GM06990 (cell line): Measurements from ENCODE around the gene TRAPPC6A.

Experiments used
- DNase-seq: peaks from one replicate; pipeline ENCODE4 v3.0.0-alpha.2; 2011; ENCODE audit not compliant: insufficient read length; ENCODE audit errors: extremely low read depth
- H3K27me3 ChIP-seq: replicated peaks from 2 replicates; pipeline ENCODE4 v1.6.0; 2011; ENCODE audit warnings: low read length; ENCODE audit not compliant: control insufficient read depth, insufficient read depth
- H3K36me3 ChIP-seq: 2 replicates; pipeline ENCODE4 v1.5.1; 2011; ENCODE audit warnings: low read length; ENCODE audit not compliant: control insufficient read depth, insufficient read depth
- H3K4me3 ChIP-seq: replicated peaks from 2 replicates; pipeline ENCODE4 v1.5.1; 2011; ENCODE audit warnings: low read depth, mild to moderate bottlenecking, control low read depth, low read length
- CTCF ChIP-seq: IDR thresholded peaks from 2 replicates; pipeline ENCODE4 v1.5.1; 2011; ENCODE audit warnings: low read length, control low read depth, mild to moderate bottlenecking, inconsistent platforms; ENCODE audit not compliant: insufficient read depth, poor library complexity, severe bottlenecking

Gene TRAPPC6A

GRCh38 chr19:45184115-45184514 is 6.1 kb upstream of the TRAPPC6A start:
- H3K27me3 ChIP-seq: no peaks in the 10 kb centered on the region

GRCh38 chr19:45182758-45183157 is 4.7 kb upstream of the TRAPPC6A start:
- TF ChIP-seq CTCF: no peak
- Histone ChIP-seq H3K27me3 (no peaks in the 10 kb centered on the region), H3K36me3 (no peaks in the 10 kb centered on the region; the same call in none of the 2 replicates), H3K4me3 (no peak overlapping the region)
- DNase-seq: no peak

More at GRCh38 chr19:45184115-45184514, 6.1 kb upstream of the TRAPPC6A start:
- no peak for DNase-seq
- Histone ChIP-seq H3K36me3 (no peaks in the 10 kb centered on the region; the same call in none of the 2 replicates), H3K4me3 (no peak overlapping the region)
- TF ChIP-seq CTCF: no peak

- no peak for DNase-seq
- H3K36me3 ChIP-seq: no peaks in the 10 kb centered on the region; the same call in none of the 2 replicates
- H3K27me3 ChIP-seq: no peaks in the 10 kb centered on the region
- TF ChIP-seq CTCF: no peak
- no peak overlapping the region for H3K4me3 ChIP-seq
Measured at GRCh38 chr19:45180936-45181335, 2.9 kb upstream of the TRAPPC6A start.

- no peak for DNase-seq
- peak overlapping the region; percentile 93 for H3K4me3 ChIP-seq
- no peaks in the 10 kb centered on the region for H3K27me3 ChIP-seq
- H3K36me3 ChIP-seq: no peaks in the 10 kb centered on the region; the same call in none of the 2 replicates
- no peak for TF ChIP-seq CTCF
Measured at GRCh38 chr19:45179892-45180370, 1.9 kb upstream of the TRAPPC6A start.

- Histone ChIP-seq H3K4me3 (peak overlapping the region; percentile 93), H3K27me3 (no peaks in the 10 kb centered on the region), H3K36me3 (no peaks in the 10 kb centered on the region; the same call in none of the 2 replicates)
- no peak for TF ChIP-seq CTCF
- peak; percentile 64 for DNase-seq
Measured at GRCh38 chr19:45179072-45179891, 1.2 kb upstream of the TRAPPC6A start.
